Cardiac atrium fibroblast (primary cell): ENCODE results near the gene ZNF736. TPM values are rescaled to one million over a fixed set of nuclear protein-coding genes. Genes with fewer than 3 reads are reported as not detected.

ENCODE experiments used
- total RNA-seq: library from RNA; depleted of rRNA; stranded (reverse); fragments of >200 nt; gene quantifications from 2 replicates; pipeline ENCODE4 v1.2.3, GENCODE V29; 2015

Gene ZNF736
- total RNA-seq, result 1.3 and 4.2 TPM in 2 replicates

GRCh38 chr7:64313740-64314491 is at the start of gene ZNF736:
TSS of gene ZNF736 (plus strand) at chr7:64313961. CDS start at chr7:64314151, 190 bp downstream.

Other genes starting within 250 kb of the ZNF736 start
- gene ZNF735, start 106.8 kb upstream of the ZNF736 start, total RNA-seq, result not detected in 2 replicates
- gene ZNF679, start 85.5 kb upstream of the ZNF736 start, total RNA-seq, result not detected in 2 replicates
- 7.1 and 17.9 TPM in 2 replicates for gene ZNF680, start 249.1 kb downstream of the ZNF736 start, total RNA-seq